A549 (cell line): ENCODE data around the gene SLC25A48. TPM values are rescaled to one million over a fixed set of nuclear protein-coding genes. Genes with fewer than 3 reads are reported as not detected.

Experiments used
- ATAC-seq, 2 experiments: fragments of 200-7000 bp in 1 of 2; fragments of >200 bp in 1 of 2; cut with Nextera tagmentation in 1 of 2; cut with Tn5 transposase in 1 of 2; 3 replicates each; pipeline versions ENCODE4 v1.8.0 to v1.9.1; 2018 to 2020; ENCODE audit warnings: mild to moderate bottlenecking in 1 of 2, moderate library complexity in 1 of 2
- CTCF ChIA-PET: fragments of 300-600 bp; sonication (Branson Sonifier 250); formaldehyde crosslinking; extraction: SDS; loops from one replicate; lab custom pipeline; 2021; ENCODE audit warnings: antibody characterized with exemption, inconsistent platforms; lab: Yijun Ruan, JAX
- POLR2A ChIA-PET: fragments of 350-600 bp; formaldehyde crosslinking; extraction: SDS; loops from one replicate; lab custom pipeline; 2021; ENCODE audit warnings: antibody characterized with exemption, inconsistent platforms; lab: Yijun Ruan, JAX
- DNase-seq, 2 experiments: peaks; one replicate each; pipeline versions ENCODE4 v3.0.0 to v3.0.0-alpha.2; 2011 to 2016; ENCODE audit warnings: low read depth in 1 of 2, low spot score in 1 of 2
- FAIRE-seq: peaks from 2 replicates; lab custom pipeline; 2011; peaks lifted over from hg19 to GRCh38; lab: Jason Lieb, UNC
- H3K27ac ChIP-seq, 2 experiments: fragments of >200 bp; sonication (Bioruptor Twin); formaldehyde crosslinking; 3 replicates each; pipeline ENCODE4 v1.5.1; 2016 to 2017
- H3K4me1 ChIP-seq: fragments of >200 bp; sonication (Bioruptor Twin); formaldehyde crosslinking; 3 replicates; pipeline ENCODE4 v1.6.1; 2016
- H3K4me2 ChIP-seq: fragments of >200 bp; sonication (Bioruptor Twin); formaldehyde crosslinking; 3 replicates; pipeline ENCODE4 v1.6.1; 2016
- H3K4me3 ChIP-seq: fragments of >200 bp; sonication (Bioruptor Twin); formaldehyde crosslinking; 3 replicates; pipeline ENCODE4 v1.5.1; 2016
- H3K9me3 ChIP-seq: fragments of >200 bp; sonication (Bioruptor Twin); formaldehyde crosslinking; 3 replicates; pipeline ENCODE4 v1.6.1; 2016
- ATOH8 ChIP-seq: fragments of 250-450 bp; sonication (Bioruptor Pico); IDR thresholded peaks from 2 replicates; pipeline ENCODE4 v1.5.0; 2020; ENCODE audit warnings: low read depth, mild to moderate bottlenecking, moderate library complexity
- BHLHE40 ChIP-seq: IDR thresholded peaks from 2 replicates; pipeline ENCODE4 v1.6.1; 2012; ENCODE audit warnings: low read depth, low read length, inconsistent platforms
- CTCF ChIP-seq: fragments of >200 bp; sonication (Bioruptor Twin); formaldehyde crosslinking; IDR thresholded peaks from 3 replicates; pipeline ENCODE4 v1.5.1; 2016
- EHMT2 ChIP-seq: fragments of 200-600 bp; sonication (generic); IDR thresholded peaks from 2 replicates; pipeline ENCODE4 v1.6.1; 2016; ENCODE audit warnings: antibody characterized with exemption, low read depth, mild to moderate bottlenecking, moderate library complexity
- ELK1 ChIP-seq: fragments of 150-350 bp; IDR thresholded peaks from 2 replicates; pipeline ENCODE4 v1.6.1; 2014; ENCODE audit warnings: low read depth, mild to moderate bottlenecking, low read length
- ESRRA ChIP-seq: fragments of 150-350 bp; IDR thresholded peaks from 2 replicates; pipeline ENCODE4 v1.6.1; 2014; ENCODE audit warnings: mild to moderate bottlenecking, low read length, borderline replicate concordance
- FOSB ChIP-seq: fragments of 250-450 bp; sonication (Bioruptor Pico); IDR thresholded peaks from 2 replicates; pipeline ENCODE4 v1.5.0; 2020; ENCODE audit warnings: mild to moderate bottlenecking, moderate library complexity
- JUNB ChIP-seq: fragments of >200 bp; sonication (Bioruptor Twin); formaldehyde crosslinking; IDR thresholded peaks from 2 replicates; pipeline ENCODE4 v1.6.1; 2016
- KDM5A ChIP-seq: fragments of 200-600 bp; sonication (generic); IDR thresholded peaks from 2 replicates; pipeline ENCODE4 v1.6.1; 2016; ENCODE audit warnings: antibody characterized with exemption, mild to moderate bottlenecking
- MAX ChIP-seq: IDR thresholded peaks from 2 replicates; pipeline ENCODE4 v1.6.1; 2012
- NPAS2 ChIP-seq: fragments of 250-450 bp; sonication (Bioruptor Pico); IDR thresholded peaks from 2 replicates; pipeline ENCODE4 v1.8.0; 2022; ENCODE audit warnings: mild to moderate bottlenecking, moderate library complexity, borderline replicate concordance
- PHF8 ChIP-seq: fragments of 200-600 bp; sonication (generic); IDR thresholded peaks from 2 replicates; pipeline ENCODE4 v1.6.1; 2016; ENCODE audit warnings: low read depth, mild to moderate bottlenecking, antibody characterized with exemption, moderate library complexity, borderline replicate concordance
- POLR2A ChIP-seq: IDR thresholded peaks from 2 replicates; pipeline ENCODE4 v1.6.1; 2012; ENCODE audit warnings: mild to moderate bottlenecking, low read length
- RAD21 ChIP-seq, 2 experiments: fragments of >200 bp in 1 of 2; sonication (Bioruptor Twin) in 1 of 2; formaldehyde crosslinking in 1 of 2; IDR thresholded peaks in 1 of 2; conservative IDR thresholded peaks in 1 of 2; 2 replicates in 1 of 2; 3 replicates in 1 of 2; pipeline ENCODE4 v1.6.1; 2012 to 2018; ENCODE audit warnings: inconsistent platforms in 1 of 2
- RCOR1 ChIP-seq: fragments of 150-350 bp; IDR thresholded peaks from 2 replicates; pipeline ENCODE4 v1.6.1; 2014; ENCODE audit warnings: antibody characterized with exemption, low read length, low read depth
- REST ChIP-seq: fragments of 200-600 bp; sonication (generic); IDR thresholded peaks from 2 replicates; pipeline ENCODE4 v1.6.1; 2016; ENCODE audit warnings: antibody characterized with exemption, mild to moderate bottlenecking, moderate library complexity
- RNF2 ChIP-seq: fragments of 200-600 bp; sonication (generic); IDR thresholded peaks from 2 replicates; pipeline ENCODE4 v1.6.1; 2016; ENCODE audit warnings: low read depth, mild to moderate bottlenecking, antibody characterized with exemption, moderate library complexity, borderline replicate concordance
- SMC3 ChIP-seq: fragments of >200 bp; sonication (Bioruptor Twin); formaldehyde crosslinking; IDR thresholded peaks from 3 replicates; pipeline ENCODE4 v1.6.1; 2018; ENCODE audit warnings: inconsistent platforms
- SREBF2 ChIP-seq: fragments of 450-650 bp; IDR thresholded peaks from 2 replicates; pipeline ENCODE4 v1.6.1; 2014; ENCODE audit warnings: mild to moderate bottlenecking, moderate library complexity
- ZFP36 ChIP-seq: fragments of 450-650 bp; IDR thresholded peaks from 2 replicates; pipeline ENCODE4 v1.6.1; 2014; ENCODE audit warnings: borderline replicate concordance; ENCODE audit not compliant: partially characterized antibody
- WGBS: methylation state at CpG from one replicate; pipeline ENCODE4 v1.1.6; 2017; ENCODE audit errors: missing lambda C conversion rate; 5-methylcytosine and 5-hydroxymethylcytosine counted together
- polyA plus RNA-seq, 4 experiments: library from polyadenylated mRNA; depleted of rRNA in 3 of 4; stranded (reverse); fragments of >200 nt; fragmentation: RNase III in 1 of 4; extraction: RNeasy Plus Mini Kit Qiagen cat#74134 plus additional on column Dnase treatment in 1 of 4; gene quantifications; 2 replicates in 3 of 4; 3 replicates in 1 of 4; pipeline ENCODE4 v1.2.3, GENCODE V29; 2011 to 2017

SLC25A48 gene
- polyA plus RNA-seq, 2 of the 4 experiments (the other 2 are of a cell fraction) = 0.18 TPM; not detected in 1

GRCh38 chr5:135900276-135900675 is 65.8 kb downstream of the SLC25A48 start:
- H3K4me2 ChIP-seq = no peak overlapping the region
- ATAC-seq (no peak), DNase-seq (no peak), FAIRE-seq (no peak)
- H3K9me3 ChIP-seq = no peaks in the 10 kb centered on the region
- H3K4me3 ChIP-seq = no peak overlapping the region
- TF ChIP-seq EHMT2 (no peak), REST (no peak), CTCF (no peak), SMC3 (no peak), MAX (no peak), SREBF2 (no peak), KDM5A (no peak)
- H3K4me1 ChIP-seq = peaks cover 8% of the 10 kb centered on the region
- CTCF ChIA-PET = interaction anchor here (0.7 to 3.7 kb wide), 5 partner anchors 9 to 467 kb away, joined by 3 to 15 read pairs (median 6); no protein-coding TSS in a partner anchor
- 55% methylated on average over 3 of the region's 3 CpGs for WGBS
- POLR2A ChIA-PET = no interaction called here
- no peak overlapping the region for H3K27ac ChIP-seq

GRCh38 chr5:135901633-135902032 is 67.2 kb downstream of the SLC25A48 start:
- CTCF ChIA-PET = interaction anchor here (0.5 to 3.7 kb wide), 5 partner anchors 9 to 156 kb away, joined by 3 to 15 read pairs (median 6); no protein-coding TSS in a partner anchor

More at GRCh38 chr5:135901633-135902032, 67.2 kb downstream of the SLC25A48 start:
- Histone ChIP-seq H3K9me3 (no peaks in the 10 kb centered on the region), H3K4me3 (no peak overlapping the region)
- POLR2A ChIA-PET = no interaction called here
- ATAC-seq = no peak
- TF ChIP-seq ZFP36 = no peak
- no peak for TF ChIP-seq RNF2
- no peak for TF ChIP-seq ATOH8 (CRISPR knock-in tag)
- TF ChIP-seq RAD21 (conservative IDR thresholded peaks at IDR 0.05 in 1 of 2, IDR thresholded peaks at IDR 0.05 in 1 of 2) = no peak
- TF ChIP-seq ELK1 = no peak
- no peak for TF ChIP-seq SMC3
- no peak for TF ChIP-seq BHLHE40
- no peak for TF ChIP-seq JUNB
- no peak for TF ChIP-seq NPAS2
- TF ChIP-seq ESRRA = no peak
- TF ChIP-seq PHF8 = no peak
- TF ChIP-seq FOSB = no peak
- TF ChIP-seq RCOR1 = no peak
- TF ChIP-seq CTCF = no peak
- no peak for TF ChIP-seq POLR2A
- TF ChIP-seq, all 56 proteins: peak for 0
- H3K27ac ChIP-seq = no peak overlapping the region
- FAIRE-seq (no peak), DNase-seq (no peak)
- 52% methylated on average over 3 of the region's 3 CpGs for WGBS
- H3K4me2 ChIP-seq = no peak overlapping the region
- H3K4me1 ChIP-seq = no peaks in the 10 kb centered on the region
